Urothelium cell line (cell line): Measurements from ENCODE around the gene KLHL15.
"Not testable (repeated sequence)": the region's sequence is repeated elsewhere in the genome, so short reads cannot be mapped to it uniquely, and the experiment has no call there.

Experiments
- DNase-seq: peaks from one replicate; pipeline ENCODE4 v3.0.0; 2011; ENCODE audit warnings: low spot score, mixed read lengths
- FAIRE-seq: peaks from 2 replicates; lab custom pipeline; 2011; peaks lifted over from hg19 to GRCh38; lab: Jason Lieb, UNC

The KLHL15 gene

DNA sequence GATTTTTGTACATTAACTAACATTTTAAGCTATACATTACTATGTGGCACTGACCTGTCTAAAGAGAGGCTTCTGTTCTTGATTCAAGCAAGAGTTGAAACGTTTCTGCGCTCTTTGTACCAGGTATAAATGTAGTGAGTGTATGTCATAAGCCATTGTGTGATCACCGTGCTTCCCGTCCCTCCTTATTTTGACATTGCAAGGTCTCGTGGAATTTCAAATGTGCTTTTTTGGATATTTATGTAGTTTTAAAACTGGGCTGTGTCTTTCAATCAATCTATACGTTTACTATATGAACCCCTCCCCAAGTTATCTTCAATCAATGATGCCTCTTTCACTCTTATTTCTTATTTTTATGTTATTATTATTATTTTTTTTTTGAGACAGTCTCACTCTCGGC is at the start of gene KLHL15:
Gene KLHL15, minus strand, starts transcription at position 101 of the 400 bp plus-strand sequence. CDS start 20,493 bp downstream, outside the sequence.
- FAIRE-seq, result no peak
- no peak for DNase-seq

- FAIRE-seq, result no peak
These were observed 42.9 kb upstream of the KLHL15 start for GRCh38 chrX:24069877-24070276.

DNA sequence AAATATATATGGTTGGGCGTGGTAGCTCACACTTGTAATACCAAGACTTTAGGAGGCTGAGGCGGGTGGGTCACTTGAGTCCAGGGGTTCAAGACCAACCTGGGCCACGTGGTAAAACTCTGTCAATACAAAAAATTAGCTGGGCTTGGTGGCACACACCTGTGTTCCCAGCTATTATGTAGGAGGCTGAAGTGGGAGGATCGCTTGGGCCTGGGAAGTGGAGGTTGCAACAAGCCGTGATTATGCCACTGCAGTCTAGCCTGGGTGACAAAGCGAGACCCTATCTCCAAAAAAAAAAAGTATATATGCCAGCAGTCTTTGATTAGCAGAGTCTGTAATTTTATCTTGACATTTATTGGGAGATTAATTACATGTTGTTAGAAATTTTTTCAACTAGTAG is 36.5 kb upstream of the KLHL15 start:
- FAIRE-seq, result no peak
- DNase-seq, result no peak

More at GRCh38 chrX:24069877-24070276, 42.9 kb upstream of the KLHL15 start:
- no peak for DNase-seq

DNA sequence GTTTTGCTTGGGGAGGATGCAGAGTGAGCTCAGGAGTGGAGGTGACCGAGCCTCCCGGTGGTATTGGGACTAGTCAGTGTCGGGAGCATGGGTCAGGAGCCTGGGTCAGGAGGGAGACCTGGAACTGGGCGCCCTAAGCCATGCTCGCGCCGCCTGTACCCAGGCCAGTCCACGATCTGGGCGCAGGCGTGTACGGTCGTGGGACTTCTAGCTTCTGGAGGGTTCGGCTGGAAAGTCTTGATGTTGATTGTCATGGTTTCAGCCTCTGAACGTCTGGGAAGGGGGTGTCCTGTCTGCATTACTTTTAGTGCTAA is 28.0 kb upstream of the KLHL15 start:
- no peak for DNase-seq
- no peak for FAIRE-seq

DNA sequence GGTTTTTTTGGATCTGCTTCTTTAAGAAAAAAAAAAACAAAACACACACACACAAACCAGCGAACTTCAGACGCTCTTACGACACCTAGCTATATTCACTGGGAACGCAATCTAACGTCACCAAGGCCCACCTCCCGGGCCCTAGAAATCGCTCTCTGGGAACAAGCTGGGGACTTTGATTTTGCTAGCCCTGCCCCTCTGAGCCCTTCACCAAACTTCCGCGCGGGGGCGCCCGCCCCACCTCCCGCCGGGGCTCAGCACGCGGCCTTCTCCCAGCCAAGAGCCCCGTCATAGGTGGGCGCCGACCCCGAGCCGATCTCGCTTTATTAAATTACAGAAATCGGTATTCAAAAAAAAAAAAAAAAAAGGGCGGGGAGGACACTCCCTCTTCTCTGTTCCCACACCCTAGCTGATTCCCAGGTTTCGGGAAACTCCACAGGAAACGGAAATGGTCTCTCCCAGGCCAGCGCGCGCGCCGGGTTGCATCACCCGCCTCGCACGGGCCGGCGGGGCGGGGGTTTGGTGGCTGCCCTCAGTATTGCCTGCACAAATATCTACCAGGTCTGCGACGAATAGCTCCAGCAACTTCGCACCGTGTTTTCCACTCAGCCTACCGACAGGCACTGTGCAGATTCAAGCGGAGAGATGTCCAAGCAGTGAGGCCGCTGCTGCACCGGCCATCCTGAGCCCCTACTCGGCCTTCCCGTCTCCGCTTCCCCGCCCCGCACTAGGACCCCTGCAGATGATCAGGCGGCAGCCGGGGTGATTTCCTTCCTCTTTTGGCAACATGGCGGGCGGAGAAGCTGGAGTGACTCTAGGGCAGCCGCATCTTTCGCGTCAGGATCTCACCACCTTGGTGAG is 27.4 kb upstream of the KLHL15 start, which contains the start of gene EIF2S3:
Gene EIF2S3, plus strand, starts transcription at position 775 of the 861 bp plus-strand sequence. Its CDS starts 13 bp downstream, at position 788.
- DNase-seq, result peak; percentile 69
- FAIRE-seq, result no peak

DNA sequence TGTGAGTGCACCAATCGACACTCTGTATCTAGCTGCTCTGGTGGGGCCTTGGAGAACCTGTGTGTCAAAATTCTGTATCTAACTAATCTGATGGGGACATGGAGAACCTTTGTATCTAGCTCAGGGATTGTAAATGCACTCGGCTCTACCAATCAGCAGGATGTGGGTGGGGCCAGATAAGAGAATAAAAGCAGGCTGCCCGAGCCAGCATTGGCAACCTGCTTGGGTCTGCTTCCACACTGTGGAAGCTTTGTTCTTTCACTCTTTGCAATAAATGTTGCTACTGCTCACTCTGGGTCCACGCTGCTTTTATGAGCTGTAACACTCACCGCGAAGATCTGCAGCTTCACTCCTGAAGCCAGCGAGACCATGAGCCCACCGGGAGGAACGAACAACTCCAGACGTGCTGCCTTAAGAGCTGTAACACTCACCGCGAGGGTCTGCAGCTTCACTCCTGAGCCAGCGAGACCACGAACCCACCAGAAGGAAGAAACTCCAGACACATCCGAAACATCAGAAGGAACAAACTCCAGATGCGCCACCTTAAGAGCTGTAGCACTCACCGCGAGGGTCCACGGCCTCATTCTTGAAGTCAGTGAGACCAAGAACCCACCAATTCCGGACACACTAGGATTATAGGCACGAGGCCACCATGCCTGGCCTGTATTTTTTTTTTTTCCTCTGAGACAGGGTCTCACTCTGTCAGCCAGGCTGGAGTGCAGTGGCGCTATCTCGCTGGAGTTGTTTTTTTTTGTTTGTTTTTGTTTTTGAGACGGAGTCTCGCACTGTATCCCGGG is 23.7 kb upstream of the KLHL15 start:
- DNase-seq, FAIRE-seq: not testable (repeated sequence)

DNA sequence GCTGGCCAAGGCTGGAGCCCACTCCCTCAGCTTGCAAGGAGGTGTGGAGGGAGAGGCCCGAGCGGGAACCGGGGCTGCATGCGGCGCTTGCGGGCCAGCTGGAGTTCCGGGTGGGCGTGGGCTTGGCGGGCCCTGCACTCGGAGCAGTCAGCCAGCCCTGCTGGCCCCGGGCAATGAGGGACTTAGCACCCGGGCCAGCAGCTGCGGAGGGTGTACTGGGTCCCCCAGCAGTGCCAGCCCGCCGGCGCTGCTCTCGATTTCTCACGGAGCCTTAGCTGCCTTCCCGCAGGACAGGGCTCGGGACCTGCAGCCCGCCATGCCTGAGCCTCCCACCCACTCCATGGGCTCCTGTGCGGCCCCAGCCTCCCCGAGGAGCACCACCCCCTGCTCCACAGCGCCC is 22.7 kb upstream of the KLHL15 start:
- not testable (repeated sequence) for FAIRE-seq, DNase-seq

GRCh38 chrX:24046060-24046459 is 19.1 kb upstream of the KLHL15 start:
- not testable (repeated sequence) for FAIRE-seq, DNase-seq

DNA sequence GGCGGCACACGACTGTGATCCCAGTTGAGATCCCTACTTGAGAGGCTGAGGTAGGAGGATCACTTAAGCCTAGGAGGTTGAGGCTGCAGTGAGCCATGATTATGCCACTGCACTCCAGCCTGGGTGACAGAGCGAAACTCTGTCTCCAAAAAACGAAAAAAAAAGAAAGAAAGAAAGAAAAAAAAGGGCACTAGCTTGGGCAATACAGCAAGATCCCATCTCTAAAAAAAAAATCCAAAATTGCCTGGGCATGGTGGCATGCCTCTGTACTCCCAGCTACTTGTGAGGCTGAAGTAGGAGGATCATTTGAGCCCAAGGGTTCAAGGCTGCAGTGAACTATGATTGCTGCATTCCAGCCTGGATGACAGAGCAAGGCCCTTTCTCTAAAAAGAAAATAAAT is 10.7 kb upstream of the KLHL15 start:
- DNase-seq, result no peak
- FAIRE-seq, result no peak

GRCh38 chrX:24034485-24034884 is 7.5 kb upstream of the KLHL15 start:
- DNase-seq, result no peak
- no peak for FAIRE-seq

DNA sequence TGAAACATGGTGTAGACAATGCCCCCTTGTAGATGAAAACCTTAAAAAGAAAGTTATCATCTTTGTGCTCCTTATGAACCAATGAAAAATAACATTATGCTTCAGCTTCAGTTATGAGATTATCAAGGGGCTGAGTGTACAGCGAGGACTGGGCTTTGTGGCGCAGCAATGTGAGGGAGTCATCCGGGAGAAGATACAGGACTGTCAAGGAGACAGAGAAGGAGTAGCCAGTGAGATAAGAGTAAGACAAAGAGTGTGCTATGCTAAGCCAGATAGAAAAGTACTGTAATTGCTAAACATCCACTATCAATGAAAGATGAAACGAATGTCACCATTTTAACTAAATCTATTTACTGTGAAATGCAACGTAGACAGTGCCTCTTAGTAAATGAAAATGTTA is 3.6 kb upstream of the KLHL15 start:
- DNase-seq (no peak), FAIRE-seq (no peak)

- FAIRE-seq (no peak), DNase-seq (no peak)
These were observed 999 bp upstream of the KLHL15 start for GRCh38 chrX:24027985-24028384.

DNA sequence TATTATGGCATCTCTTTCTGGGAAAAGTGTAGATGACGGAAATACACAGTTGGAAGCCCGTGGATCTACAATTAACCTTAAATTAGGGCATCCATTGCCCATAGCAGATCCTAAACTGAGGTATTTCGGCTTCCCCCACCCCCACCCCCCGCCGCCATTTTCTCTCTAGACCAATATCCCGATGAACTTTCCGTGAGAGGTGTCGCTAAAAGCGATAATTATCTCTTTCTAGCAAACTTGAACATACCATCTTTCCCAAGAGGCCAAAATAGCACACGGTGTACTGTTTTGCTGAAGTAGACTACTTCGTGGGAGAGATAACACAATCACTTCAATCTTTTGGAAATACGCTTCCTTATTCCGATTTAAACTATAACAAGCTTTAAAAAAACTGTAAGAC is 554 bp downstream of the KLHL15 start:
- DNase-seq (no peak), FAIRE-seq (no peak)

- no peak for DNase-seq
- FAIRE-seq, result no peak
These were observed 1.1 kb downstream of the KLHL15 start for GRCh38 chrX:24025741-24026403.

- DNase-seq (peak; percentile 83), FAIRE-seq (no peak)
These were observed 1.9 kb downstream of the KLHL15 start for GRCh38 chrX:24024819-24025740.

- no peak for FAIRE-seq
- no peak for DNase-seq
These were observed 2.9 kb downstream of the KLHL15 start for GRCh38 chrX:24023972-24024669.

- DNase-seq (no peak), FAIRE-seq (no peak)
These were observed 3.4 kb downstream of the KLHL15 start for GRCh38 chrX:24023544-24023943.

DNA sequence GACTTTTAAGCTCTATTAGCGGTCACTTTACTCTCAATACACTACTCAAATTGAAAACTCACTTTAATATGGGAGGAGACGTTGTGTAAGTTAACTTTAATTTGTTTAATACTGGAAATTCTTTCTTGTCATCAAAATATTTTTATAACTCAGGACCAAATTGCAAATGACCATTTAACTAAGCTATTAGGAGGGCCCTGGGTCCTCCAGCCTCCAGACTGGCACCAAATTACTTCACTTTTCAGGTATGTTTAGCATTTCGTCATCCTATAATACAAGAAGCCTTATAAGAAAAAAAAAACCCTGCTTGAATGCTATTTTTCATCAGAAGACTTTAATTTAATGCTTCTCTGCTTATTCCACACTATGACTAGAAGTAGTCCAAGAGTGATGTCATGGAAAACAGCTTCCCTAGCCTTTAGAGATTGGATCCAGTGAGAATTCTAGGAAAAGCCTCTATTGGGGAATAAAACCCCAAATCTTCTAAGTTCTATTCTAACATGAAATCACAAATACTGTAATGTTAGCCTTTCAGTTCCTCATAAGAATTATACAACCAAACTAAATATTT is 6.6 kb downstream of the KLHL15 start:
- no peak for DNase-seq
- FAIRE-seq, result no peak

- FAIRE-seq (no peak), DNase-seq (no peak)
These were observed 7.5 kb downstream of the KLHL15 start for GRCh38 chrX:24019448-24019847.
